GM18520 (cell line): ENCODE data around the gene AIRE.

ENCODE experiments used
- ATAC-seq: cut with Tn5 transposase; IDR thresholded peaks from one replicate; pipeline ENCODE4 v1.9.1; 2021; ENCODE audit not compliant: unreplicated experiment

Gene AIRE

GRCh38 chr21:44303490-44303981, 17.9 kb downstream of the AIRE start:
- no peak for ATAC-seq

- ATAC-seq, result no peak
These were observed 18.4 kb downstream of the AIRE start for GRCh38 chr21:44304011-44304616.

- no peak for ATAC-seq
These were observed 19.2 kb downstream of the AIRE start for GRCh38 chr21:44304877-44305293.

DNA sequence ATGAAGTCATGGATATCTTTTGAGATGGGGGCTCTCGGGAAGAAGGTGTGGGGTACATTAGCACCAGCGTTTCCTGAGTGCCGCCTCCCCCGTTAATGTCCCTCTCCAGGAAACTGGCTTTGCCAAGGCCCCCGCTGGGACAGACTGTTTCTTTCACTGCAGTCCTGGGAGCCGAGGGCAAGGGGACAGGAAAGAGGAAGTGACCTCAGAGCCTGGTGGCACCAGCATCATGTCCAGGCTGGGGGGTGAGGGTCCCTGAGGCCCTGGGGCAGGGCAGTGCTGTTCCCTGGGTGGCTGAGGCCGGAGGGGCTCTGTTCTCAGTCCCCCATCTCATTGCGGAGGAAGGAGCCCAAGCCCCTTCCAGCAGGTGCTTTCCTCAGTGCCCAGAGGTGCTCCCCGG, 20.0 kb downstream of the AIRE start:
- ATAC-seq, result no peak

DNA sequence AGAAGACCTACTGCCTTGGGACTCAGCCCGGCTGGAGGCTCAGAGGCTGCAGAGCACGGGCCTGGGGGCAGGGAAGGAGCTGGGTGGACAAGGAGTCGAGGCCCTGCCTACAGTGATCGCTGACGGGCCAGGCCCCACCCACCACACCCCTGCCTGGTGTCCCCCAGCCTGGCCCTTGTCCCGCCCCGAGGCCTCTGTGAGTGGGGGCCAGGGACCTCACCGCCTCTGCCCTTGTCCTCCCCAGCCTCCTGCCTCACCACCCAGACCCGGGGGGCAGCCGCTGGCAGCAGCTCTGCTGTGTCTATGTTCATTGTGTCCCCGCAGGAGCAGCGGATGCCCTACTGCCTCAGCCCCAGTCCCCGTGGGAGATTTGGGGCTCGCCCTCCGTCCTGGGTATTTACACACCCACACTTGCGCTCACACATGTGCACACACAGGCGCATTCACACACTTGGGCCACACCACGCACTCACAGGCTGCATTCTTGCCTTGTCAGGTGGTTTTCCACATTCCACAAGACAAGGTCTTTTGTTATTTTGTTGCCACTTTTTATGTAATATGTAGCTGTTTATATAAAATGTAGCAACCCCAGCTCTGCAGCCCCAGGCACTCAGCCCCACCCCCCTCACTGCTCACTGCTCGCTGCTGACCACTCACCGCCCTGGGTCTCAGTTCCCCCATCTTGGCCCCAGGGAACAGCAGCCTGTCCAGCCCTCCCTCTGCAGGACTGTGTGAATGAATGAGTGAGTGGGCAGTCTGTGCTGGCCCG, 21.4 kb downstream of the AIRE start:
- ATAC-seq, result no peak

GRCh38 chr21:44310628-44311507, 25.2 kb downstream of the AIRE start:
- ATAC-seq, result no peak

DNA sequence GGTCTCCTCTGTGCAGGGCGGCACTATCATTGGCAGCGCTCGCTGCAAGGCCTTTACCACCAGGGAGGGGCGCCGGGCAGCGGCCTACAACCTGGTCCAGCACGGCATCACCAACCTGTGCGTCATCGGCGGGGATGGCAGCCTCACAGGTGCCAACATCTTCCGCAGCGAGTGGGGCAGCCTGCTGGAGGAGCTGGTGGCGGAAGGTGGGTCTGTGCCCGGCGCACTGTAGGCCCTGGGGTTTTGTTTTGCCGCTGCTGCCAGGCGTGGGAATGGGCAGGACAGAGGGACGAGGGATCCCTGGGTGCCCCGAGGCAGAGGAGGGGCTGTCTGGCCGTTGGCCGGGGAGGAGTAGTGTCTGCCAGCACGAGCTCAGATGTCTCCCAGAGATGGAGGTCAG, 26.4 kb downstream of the AIRE start:
- no peak for ATAC-seq

DNA sequence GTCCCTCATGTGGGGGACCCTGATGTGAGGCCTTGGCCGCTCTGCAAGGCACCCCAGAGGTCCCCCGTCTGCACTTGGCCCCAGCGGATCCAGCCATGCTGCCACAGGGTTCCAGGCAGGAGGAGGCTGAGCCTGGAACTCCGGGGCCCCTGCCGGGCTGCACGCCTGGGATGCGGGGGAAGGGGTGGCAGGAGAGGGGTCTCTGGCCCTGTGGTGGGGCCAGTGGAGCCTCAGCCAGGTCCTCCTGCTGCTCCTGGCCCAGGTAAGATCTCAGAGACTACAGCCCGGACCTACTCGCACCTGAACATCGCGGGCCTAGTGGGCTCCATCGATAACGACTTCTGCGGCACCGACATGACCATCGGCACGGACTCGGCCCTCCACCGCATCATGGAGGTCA, 27.0 kb downstream of the AIRE start:
- no peak for ATAC-seq

GRCh38 chr21:44313451-44313850, 27.8 kb downstream of the AIRE start:
- no peak for ATAC-seq

DNA sequence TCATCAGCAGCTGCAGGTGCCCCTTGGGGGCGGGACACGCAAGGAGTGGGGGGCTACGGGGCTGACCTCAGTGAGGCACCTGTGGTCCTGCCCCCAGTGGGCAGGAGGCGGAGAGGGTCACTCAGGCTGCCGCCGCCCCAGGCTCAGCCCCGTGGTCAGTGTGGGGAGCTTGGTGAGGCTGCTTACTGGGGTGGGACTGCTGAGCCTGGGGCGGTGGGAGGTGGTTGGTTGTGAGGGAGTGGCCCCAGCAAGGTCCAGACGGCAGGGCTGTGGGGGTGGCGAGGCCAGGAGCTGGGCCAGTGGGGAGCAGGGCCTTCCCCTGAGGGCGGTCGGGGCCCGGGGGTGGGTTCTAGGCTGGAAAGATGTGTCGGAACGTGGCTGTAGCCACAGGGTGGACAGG, 28.5 kb downstream of the AIRE start:
- ATAC-seq, result no peak

DNA sequence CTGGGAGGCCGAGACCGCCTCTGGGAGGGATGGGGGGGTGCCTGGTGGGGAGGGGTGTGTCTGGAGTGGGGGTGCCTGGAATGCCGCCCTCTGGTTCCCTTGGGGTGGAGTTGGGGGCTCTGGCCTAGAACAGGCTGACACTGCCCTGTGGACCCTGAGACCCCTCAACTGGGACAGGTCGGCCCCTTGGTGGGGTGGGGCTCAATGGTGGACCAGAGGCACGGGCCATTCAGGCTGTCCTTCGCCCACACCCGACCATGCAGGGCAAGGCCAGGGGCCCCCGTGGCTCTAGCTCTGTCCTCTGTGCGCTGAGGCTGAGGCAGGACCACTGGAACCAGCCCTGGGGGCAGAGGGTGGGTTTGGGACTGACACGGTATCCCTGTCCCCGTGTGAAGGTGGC, 28.9 kb downstream of the AIRE start:
- ATAC-seq, result no peak

GRCh38 chr21:44315691-44316203, 30.1 kb downstream of the AIRE start:
- no peak for ATAC-seq

DNA sequence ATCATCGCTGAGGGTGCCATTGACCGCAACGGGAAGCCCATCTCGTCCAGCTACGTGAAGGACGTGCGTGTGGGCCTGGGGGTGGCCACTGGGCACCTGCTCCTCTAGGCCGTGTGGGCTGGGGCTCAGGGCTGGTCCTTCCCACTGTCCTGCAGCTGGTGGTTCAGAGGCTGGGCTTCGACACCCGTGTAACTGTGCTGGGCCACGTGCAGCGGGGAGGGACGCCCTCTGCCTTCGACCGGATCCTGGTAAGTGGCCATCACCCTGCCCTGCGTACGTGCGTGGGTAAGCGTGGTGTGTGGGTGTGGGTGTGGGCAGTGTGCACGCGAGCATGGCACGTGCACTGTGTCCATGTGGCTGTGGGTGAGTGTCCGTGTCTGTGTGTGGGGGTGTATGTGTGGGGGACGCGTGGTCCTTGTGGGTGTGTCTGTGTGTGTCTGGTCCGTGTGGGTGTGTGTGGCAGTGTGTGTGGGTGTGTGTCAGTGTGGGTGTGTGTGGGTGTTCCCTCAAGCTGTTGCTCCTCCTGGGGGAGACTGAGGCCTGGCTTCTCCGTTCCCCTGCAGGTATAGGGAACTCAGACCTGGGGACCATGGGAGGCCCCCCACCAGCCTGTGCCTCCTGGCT, 30.7 kb downstream of the AIRE start:
- no peak for ATAC-seq

DNA sequence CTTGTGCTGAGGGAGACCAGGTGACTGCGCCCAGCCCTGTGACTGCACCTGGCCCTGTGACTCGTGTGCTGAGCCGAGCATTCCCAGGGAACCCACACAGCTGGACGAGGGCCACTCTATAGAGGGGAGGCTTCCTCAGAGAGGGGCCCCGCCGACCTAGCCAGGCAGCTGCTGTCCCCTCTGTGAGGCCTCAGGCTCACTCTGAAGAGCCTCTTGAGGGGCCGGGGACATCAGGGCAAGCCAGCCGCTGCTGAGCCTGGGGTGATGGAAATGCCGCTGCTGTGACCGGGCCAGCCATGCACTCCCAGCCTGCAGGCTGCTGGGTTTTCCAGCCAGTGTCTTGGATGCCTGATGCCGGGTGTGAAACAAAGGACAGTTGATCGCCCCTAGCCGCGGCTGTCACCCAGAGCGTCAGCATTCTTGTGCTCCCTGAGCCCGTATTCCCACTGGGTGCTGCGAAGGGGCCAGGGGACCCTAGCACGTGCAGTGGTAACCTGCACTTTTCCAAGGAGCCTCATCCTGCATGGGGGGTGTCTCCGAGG, 31.6 kb downstream of the AIRE start:
- no peak for ATAC-seq

- no peak for ATAC-seq
These were observed 32.2 kb downstream of the AIRE start for GRCh38 chr21:44317871-44318270.

- no peak for ATAC-seq
These were observed 33.0 kb downstream of the AIRE start for GRCh38 chr21:44318489-44319285.

DNA sequence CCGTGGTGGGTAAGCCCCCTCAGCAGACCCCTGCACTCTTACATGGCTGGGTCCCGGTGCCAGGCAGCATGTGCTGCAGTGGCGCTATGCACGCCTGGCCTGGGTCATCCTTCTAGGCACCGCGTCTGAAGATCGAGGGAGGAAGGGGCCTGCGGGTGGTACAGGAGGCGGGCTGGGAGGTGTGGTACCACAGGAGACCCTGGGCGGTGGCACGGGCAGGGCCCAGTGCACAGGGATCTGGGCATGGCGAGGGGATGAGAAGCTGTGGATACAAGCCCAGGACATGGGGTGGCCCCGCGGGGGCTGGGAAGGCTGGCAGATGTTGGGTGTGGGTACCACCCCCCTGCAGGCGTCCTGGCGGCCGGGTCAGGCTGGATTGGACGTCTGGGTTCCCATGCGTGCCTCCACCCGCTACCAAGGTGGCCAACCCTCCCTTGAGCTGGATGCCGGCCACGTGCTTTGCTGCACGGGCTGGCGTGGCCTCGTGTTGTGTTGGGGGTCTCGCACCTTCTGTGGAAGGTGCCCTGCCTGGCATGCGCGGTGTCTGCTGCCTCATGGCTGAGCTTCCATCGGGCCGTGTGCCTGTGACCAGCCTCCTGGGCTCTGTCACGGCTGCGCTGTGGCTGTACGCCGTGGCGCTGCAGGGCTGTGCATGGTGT, 33.9 kb downstream of the AIRE start:
- no peak for ATAC-seq

- no peak for ATAC-seq
These were observed 35.2 kb downstream of the AIRE start for GRCh38 chr21:44320847-44321246.

DNA sequence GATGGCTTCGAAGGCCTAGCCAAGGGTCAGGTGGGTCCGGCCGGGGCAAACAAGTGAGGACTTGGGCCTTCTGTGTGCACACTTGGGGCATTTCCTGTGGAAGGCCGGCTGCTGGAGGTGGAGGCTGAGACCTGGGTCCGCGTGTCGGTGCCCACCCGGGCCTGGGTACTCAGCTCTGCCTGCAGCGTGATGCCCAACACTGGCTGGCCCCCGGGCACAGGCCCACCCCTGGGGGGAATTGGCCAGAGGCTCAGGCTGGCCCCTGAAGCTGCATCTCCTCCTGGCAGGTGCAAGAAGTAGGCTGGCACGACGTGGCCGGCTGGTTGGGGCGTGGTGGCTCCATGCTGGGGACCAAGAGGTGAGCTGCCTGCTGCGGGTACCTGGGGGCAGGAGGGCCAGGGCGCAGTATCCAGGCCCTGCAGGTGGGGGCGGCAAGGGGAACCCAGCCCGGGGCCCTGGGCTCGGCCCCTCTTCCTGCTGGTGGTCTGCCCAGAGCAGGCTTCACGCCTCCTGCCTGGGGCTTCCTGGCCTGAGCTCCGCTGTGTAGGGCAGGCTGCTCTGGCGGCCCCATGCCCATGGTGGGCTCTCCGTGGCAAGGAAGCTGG, 36.3 kb downstream of the AIRE start:
- ATAC-seq, result no peak
